NCI-H2196 treated with DMSO at 0.1 percent for 48 hours (cell line): ENCODE measurements around the gene FAT2.

Experiments
- DNase-seq: peaks from one replicate; lab custom pipeline; 2025; ENCODE audit not compliant: unreplicated experiment; lab: John Stamatoyannopoulos, UW

FAT2 gene

DNA sequence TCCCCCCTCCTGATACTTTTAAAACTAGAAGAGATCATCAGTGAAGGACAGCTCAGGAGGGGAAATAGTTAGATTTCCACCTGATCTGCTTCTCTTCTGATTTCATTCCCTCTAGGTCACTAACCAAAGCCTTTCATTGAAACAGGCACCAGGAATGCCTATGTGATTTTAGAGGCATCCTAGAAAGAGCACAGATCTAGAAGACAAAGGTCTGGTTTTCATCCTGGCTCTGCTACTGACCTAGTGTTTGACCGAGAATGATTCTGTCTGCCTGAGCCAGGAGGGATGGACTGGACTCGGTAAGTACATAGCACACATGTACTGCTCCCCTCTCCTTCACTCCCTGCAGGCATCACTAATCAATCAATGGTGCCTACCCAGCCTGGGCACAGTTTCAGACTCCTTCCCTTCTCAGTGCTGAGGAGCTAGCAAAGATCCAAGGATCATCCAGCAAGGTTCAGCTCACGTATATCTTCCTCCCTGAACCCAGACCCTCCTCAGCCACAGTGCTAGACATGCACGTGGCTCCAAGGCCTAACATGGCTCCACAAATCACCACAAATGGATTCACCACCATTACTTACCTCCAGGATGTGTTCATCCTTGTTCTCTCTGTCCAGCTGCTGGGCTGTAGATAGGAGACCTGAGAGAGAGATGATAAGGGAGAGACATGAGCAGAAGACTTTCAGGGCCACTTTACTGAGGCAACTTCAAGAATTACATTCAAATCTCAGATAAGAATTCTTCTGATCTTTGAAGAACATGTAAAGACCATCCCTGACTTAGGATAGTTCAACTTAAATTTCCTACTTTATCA, 35.2 kb downstream of the FAT2 start:
- DNase-seq, result no peak

DNA sequence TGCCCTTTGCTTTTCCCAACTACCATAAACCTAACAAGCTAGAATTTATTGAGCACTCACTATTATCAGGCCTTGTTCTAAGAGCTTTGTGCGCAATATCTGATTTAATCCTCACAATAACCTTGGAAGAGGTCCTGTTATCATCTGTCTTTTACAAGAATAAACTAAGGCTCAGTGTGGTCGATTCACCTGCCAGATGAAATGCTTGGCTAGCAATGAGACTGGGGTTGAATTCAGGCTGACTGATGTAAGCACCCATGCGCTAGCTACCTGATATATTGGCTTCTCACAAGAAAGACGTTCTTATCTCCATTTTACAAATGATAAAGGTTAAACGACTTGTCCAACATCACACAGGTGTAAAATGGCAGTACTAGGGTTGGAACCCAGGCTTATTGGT, 37.4 kb downstream of the FAT2 start:
- no peak for DNase-seq

DNA sequence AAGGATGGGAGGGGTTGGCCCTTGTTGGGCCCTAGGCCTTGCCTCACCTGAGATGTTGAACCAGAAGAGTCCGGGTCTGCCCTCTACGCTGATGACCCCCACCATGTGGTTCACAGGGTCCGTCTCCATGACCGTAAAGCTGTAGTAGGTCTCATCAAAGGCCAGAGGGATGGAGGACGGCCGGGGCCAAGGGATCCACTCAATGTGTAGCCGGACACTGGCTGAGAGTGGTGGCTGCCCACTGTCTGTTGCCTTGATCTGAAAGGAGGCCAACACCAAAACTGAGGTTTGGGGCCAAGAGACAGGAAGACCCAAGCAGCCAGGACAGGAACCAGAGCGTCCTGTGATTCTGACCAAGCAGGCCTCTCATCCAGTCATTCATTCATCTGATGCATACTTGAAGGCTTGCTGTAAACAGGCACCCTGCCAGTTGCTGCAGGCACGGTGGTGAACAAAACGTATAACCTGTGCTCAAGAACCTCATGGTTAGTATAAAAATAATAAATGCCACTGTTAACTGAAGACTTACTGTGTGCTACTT, 37.9 kb downstream of the FAT2 start:
- no peak for DNase-seq

DNA sequence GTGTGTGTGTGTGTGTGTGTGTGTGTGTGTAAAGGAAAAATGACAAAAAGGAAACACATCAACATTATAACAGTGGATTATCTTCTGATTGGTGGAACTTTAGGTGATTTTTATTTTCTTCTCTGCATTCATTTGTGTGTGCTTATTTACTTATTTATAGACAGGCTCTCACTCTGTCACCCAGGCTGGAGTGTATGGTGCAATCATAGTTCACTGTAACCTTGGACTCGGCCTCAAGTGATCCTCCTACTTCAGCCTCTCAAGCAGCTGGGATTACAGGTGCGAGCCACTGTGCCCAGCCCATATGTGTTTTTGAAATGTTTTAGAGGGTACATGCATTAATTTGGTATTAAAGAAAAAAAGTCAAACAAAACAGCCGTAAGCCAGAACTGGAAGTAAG, 39.1 kb downstream of the FAT2 start:
- no peak for DNase-seq

GRCh38 chr5:151550146-151550545, 41.0 kb downstream of the FAT2 start:
- DNase-seq, result no peak

DNA sequence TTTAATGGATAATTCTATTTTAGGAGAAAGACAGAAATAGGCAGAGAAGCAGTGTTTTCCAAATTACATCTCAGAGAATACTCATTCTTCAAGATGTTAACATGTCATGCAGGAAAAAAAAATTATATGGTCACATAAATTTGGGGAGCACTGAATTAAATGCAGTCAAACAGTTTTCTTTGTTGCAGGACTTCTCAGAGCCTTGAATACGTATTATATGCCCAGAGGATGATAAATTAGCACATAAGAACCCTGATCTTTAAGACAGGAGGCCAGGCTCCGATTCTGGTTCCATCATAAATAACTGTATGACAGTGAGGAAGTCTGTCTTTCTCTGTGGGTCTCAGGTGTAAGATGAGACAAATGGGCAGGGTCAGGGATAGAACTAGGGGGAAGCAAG, 41.4 kb downstream of the FAT2 start:
- no peak for DNase-seq

- DNase-seq, result no peak
Measured at GRCh38 chr5:151547364-151547763, 43.8 kb downstream of the FAT2 start.

GRCh38 chr5:151541571-151541970, 49.6 kb downstream of the FAT2 start:
- no peak for DNase-seq
